NCI-H1092 (cell line): ENCODE measurements around the gene DNAJC1.
"Not testable (repeated sequence)": the region's sequence is repeated elsewhere in the genome, so short reads cannot be mapped to it uniquely, and the experiment has no call there.

Source experiments
- DNase-seq: peaks from one replicate; lab custom pipeline; 2025; lab: John Stamatoyannopoulos, UW

DNAJC1 gene

GRCh38 chr10:22003177-22003963 lies at the start of gene DNAJC1:
Gene DNAJC1, minus strand, starts transcription at chr10:22003730. Its CDS starts 296 bp downstream, at chr10:22003434.
- DNase-seq: peak; percentile 93

- no peak for DNase-seq
These were observed 49.5 kb upstream of the DNAJC1 start for GRCh38 chr10:22053048-22053447.

- no peak for DNase-seq
These were observed 46.1 kb upstream of the DNAJC1 start for GRCh38 chr10:22049635-22050034.

- DNase-seq: no peak
These were observed 44.3 kb upstream of the DNAJC1 start for GRCh38 chr10:22047812-22048211.

- no peak for DNase-seq
These were observed 39.8 kb upstream of the DNAJC1 start for GRCh38 chr10:22043327-22043633.

- DNase-seq: no peak
These were observed 39.2 kb upstream of the DNAJC1 start for GRCh38 chr10:22042557-22043326.

- DNase-seq: no peak
These were observed 30.8 kb upstream of the DNAJC1 start for GRCh38 chr10:22034333-22034732.

GRCh38 chr10:22032268-22032667 lies 28.7 kb upstream of the DNAJC1 start:
- DNase-seq: not testable (repeated sequence)

- no peak for DNase-seq
These were observed 26.9 kb upstream of the DNAJC1 start for GRCh38 chr10:22030421-22030820.

- no peak for DNase-seq
These were observed 26.1 kb upstream of the DNAJC1 start for GRCh38 chr10:22029445-22030236.

GRCh38 chr10:22027364-22028238 lies 24.1 kb upstream of the DNAJC1 start:
- DNase-seq: no peak

- no peak for DNase-seq
These were observed 22.8 kb upstream of the DNAJC1 start for GRCh38 chr10:22026287-22026686.

GRCh38 chr10:22023508-22023907 lies 20.0 kb upstream of the DNAJC1 start:
- DNase-seq: no peak

GRCh38 chr10:22022257-22023032 lies 18.9 kb upstream of the DNAJC1 start:
- no peak for DNase-seq

- not testable (repeated sequence) for DNase-seq
These were observed 17.6 kb upstream of the DNAJC1 start for GRCh38 chr10:22021144-22021543.

GRCh38 chr10:22017283-22018020 lies 13.9 kb upstream of the DNAJC1 start:
- DNase-seq: no peak

- DNase-seq: no peak
These were observed 12.6 kb upstream of the DNAJC1 start for GRCh38 chr10:22016046-22016705.

- DNase-seq: no peak
These were observed 7.5 kb upstream of the DNAJC1 start for GRCh38 chr10:22010973-22011408.

- no peak for DNase-seq
These were observed 7.0 kb upstream of the DNAJC1 start for GRCh38 chr10:22010539-22010938.
